ENCODE data around the gene GRAMD2A. TPM values are rescaled to one million over a fixed set of nuclear protein-coding genes. Genes with fewer than 3 reads are reported as not detected.

Gene GRAMD2A
- total and polyA plus RNA-seq, 2 experiments from 2014 or later: 0.70 to 2.8 TPM

DNA sequence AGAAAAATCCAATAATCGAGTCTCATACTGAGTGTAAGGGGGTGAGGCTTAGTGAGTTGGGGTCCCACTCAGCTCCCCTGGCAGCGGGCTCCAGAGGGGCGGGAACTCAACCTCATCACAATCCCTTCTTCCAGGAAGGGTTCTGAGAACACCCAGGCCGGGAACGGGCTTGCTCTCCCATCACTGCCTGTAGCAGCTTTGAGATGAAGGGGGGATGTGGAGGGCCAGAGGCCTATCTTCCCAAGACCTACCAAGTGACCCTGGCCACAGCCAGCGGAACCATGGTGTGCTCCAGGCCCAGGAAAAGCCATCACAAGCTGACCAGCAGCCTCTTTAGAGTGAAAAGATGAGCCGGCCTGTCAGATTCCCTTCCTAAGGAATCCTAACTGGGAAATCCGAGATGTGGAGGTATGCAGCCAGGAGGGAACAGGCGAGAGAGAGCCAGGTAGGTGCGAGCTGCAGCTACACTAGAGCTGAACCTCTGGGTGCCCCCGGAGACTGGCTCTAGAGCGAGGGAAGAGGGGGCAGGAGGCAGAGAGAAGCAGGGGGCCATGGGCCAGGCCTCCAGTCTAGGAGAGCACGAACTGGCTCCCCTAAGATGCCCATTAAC lies 18.5 kb downstream of the GRAMD2A start:
- Mint-ChIP-seq H3K4me1 (peaks cover 27% of the 10 kb centered on the region), H3K27ac (no peak overlapping the region)

More for the DNA sequence above, 18.5 kb downstream of the GRAMD2A start:
- Histone ChIP-seq H2AFZ (no peak overlapping the region), H3K4me1 (ENCODE audit: insufficient read depth) (no peaks in the 10 kb centered on the region), H3K27me3 (ENCODE audit: insufficient read depth) (peaks cover 11% of the 10 kb centered on the region; the same call in 1 of the 2 replicates), H3F3A (replicated peaks; ENCODE audit: low read depth) (0 out of 2 replicates have a peak, but pooled peaks cover 6% of the 10 kb centered on the region), H3K36me3 (ENCODE audit: insufficient read depth) (no peaks in the 10 kb centered on the region), H3K79me2 (replicated peaks; ENCODE audit: insufficient read depth) (no peaks in the 10 kb centered on the region), H3K9me2 (ENCODE audit: insufficient read depth) (no peaks in the 10 kb centered on the region), H3K27ac (ENCODE audit: low read depth) (peak overlapping the region; percentile 26; the same call in 1 of the 2 replicates), H4K20me1 (replicated peaks; ENCODE audit: insufficient read depth) (no peaks in the 10 kb centered on the region), H3K4me3 (no peak overlapping the region), H3K4me2 (no peak overlapping the region)
- TF ChIP-seq POLR2AphosphoS5 (IDR thresholded peaks at IDR 0.05; ENCODE audit: low read depth) (no peak), JUNB (IDR thresholded peaks at IDR 0.05; ENCODE audit: unreplicated experiment) (no peak), STAT1 (IDR thresholded peaks at IDR 0.05; ENCODE audit: unreplicated experiment) (no peak), REST (IDR thresholded peaks at IDR 0.05; ENCODE audit: unreplicated experiment) (no peak), NANOG (IDR thresholded peaks at IDR 0.05; ENCODE audit: borderline replicate concordance) (no peak), ZNF114 (CRISPR knock-in tag; IDR thresholded peaks at IDR 0.05) (no peak), EZH2phosphoT487 (IDR thresholded peaks at IDR 0.05; ENCODE audit: unreplicated experiment) (no peak), ZNF331 (CRISPR knock-in tag; IDR thresholded peaks at IDR 0.05; ENCODE audit: low read depth) (no peak), CREB1 (CRISPR knock-in tag; IDR thresholded peaks at IDR 0.05; ENCODE audit: low read depth) (no peak), EZH2 (IDR thresholded peaks at IDR 0.05; ENCODE audit: low read depth, unreplicated experiment) (no peak), ETS1 (IDR thresholded peaks at IDR 0.05) (no peak)
- TF ChIP-seq, protein P1, sequence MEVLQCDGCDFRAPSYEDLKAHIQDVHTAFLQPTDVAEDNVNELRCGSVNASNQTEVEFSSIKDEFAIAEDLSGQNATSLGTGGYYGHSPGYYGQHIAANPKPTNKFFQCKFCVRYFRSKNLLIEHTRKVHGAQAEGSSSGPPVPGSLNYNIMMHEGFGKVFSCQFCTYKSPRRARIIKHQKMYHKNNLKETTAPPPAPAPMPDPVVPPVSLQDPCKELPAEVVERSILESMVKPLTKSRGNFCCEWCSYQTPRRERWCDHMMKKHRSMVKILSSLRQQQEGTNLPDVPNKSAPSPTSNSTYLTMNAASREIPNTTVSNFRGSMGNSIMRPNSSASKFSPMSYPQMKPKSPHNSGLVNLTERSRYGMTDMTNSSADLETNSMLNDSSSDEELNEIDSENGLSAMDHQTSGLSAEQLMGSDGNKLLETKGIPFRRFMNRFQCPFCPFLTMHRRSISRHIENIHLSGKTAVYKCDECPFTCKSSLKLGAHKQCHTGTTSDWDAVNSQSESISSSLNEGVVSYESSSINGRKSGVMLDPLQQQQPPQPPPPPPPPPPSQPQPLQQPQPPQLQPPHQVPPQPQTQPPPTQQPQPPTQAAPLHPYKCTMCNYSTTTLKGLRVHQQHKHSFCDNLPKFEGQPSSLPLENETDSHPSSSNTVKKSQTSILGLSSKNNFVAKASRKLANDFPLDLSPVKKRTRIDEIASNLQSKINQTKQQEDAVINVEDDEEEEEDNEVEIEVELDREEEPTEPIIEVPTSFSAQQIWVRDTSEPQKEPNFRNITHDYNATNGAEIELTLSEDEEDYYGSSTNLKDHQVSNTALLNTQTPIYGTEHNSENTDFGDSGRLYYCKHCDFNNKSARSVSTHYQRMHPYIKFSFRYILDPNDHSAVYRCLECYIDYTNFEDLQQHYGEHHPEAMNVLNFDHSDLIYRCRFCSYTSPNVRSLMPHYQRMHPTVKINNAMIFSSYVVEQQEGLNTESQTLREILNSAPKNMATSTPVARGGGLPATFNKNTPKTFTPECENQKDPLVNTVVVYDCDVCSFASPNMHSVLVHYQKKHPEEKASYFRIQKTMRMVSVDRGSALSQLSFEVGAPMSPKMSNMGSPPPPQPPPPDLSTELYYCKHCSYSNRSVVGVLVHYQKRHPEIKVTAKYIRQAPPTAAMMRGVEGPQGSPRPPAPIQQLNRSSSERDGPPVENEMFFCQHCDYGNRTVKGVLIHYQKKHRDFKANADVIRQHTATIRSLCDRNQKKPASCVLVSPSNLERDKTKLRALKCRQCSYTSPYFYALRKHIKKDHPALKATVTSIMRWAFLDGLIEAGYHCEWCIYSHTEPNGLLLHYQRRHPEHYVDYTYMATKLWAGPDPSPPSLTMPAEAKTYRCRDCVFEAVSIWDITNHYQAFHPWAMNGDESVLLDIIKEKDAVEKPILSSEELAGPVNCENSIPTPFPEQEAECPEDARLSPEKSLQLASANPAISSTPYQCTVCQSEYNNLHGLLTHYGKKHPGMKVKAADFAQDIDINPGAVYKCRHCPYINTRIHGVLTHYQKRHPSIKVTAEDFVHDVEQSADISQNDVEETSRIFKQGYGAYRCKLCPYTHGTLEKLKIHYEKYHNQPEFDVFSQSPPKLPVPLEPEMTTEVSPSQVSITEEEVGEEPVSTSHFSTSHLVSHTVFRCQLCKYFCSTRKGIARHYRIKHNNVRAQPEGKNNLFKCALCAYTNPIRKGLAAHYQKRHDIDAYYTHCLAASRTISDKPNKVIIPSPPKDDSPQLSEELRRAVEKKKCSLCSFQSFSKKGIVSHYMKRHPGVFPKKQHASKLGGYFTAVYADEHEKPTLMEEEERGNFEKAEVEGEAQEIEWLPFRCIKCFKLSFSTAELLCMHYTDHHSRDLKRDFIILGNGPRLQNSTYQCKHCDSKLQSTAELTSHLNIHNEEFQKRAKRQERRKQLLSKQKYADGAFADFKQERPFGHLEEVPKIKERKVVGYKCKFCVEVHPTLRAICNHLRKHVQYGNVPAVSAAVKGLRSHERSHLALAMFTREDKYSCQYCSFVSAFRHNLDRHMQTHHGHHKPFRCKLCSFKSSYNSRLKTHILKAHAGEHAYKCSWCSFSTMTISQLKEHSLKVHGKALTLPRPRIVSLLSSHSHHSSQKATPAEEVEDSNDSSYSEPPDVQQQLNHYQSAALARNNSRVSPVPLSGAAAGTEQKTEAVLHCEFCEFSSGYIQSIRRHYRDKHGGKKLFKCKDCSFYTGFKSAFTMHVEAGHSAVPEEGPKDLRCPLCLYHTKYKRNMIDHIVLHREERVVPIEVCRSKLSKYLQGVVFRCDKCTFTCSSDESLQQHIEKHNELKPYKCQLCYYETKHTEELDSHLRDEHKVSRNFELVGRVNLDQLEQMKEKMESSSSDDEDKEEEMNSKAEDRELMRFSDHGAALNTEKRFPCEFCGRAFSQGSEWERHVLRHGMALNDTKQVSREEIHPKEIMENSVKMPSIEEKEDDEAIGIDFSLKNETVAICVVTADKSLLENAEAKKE (CRISPR knock-in tag; IDR thresholded peaks at IDR 0.05): no peak
- TF ChIP-seq, protein P2, sequence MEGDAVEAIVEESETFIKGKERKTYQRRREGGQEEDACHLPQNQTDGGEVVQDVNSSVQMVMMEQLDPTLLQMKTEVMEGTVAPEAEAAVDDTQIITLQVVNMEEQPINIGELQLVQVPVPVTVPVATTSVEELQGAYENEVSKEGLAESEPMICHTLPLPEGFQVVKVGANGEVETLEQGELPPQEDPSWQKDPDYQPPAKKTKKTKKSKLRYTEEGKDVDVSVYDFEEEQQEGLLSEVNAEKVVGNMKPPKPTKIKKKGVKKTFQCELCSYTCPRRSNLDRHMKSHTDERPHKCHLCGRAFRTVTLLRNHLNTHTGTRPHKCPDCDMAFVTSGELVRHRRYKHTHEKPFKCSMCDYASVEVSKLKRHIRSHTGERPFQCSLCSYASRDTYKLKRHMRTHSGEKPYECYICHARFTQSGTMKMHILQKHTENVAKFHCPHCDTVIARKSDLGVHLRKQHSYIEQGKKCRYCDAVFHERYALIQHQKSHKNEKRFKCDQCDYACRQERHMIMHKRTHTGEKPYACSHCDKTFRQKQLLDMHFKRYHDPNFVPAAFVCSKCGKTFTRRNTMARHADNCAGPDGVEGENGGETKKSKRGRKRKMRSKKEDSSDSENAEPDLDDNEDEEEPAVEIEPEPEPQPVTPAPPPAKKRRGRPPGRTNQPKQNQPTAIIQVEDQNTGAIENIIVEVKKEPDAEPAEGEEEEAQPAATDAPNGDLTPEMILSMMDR (conservative IDR thresholded peaks at IDR 0.05; ENCODE audit: low read depth in 2 of 2): no peak
- Mint-ChIP-seq H3K4me3 (no peak overlapping the region), H3K27me3 (ENCODE audit: insufficient read depth, low read depth, poor library complexity) (peaks cover 16% of the 10 kb centered on the region), H3K9me3 (no peaks in the 10 kb centered on the region; the same call in 2 of the 3 replicates), H3K36me3 (ENCODE audit: low read depth) (no peaks in the 10 kb centered on the region)
- DNase-seq (ENCODE audit: low spot score) (peak; percentile 23), ATAC-seq (peak; percentile 10; the same call in 2 of the 3 replicates)

Data from GM23338 (cell line).